Thyroid gland (tissue), 4 donors: ENCODE data around the gene FARS2. TPM values are rescaled to one million over a fixed set of nuclear protein-coding genes. Genes with fewer than 3 reads are reported as not detected.

Experiments used
- DNase-seq, 2 donors: peaks; one replicate each; pipeline ENCODE4 v3.0.0-alpha.2; 2019
- H3K27ac ChIP-seq, 3 donors: fragments of 200-600 bp; sonication (generic); 1 replicate in 2 of 3; 2 replicates in 1 of 3; pipeline ENCODE4 v1.5.1; 2016 to 2019; ENCODE audit warnings: mild to moderate bottlenecking in 1 of 3, moderate library complexity in 1 of 3
- H3K27me3 ChIP-seq: fragments of 200-600 bp; sonication (generic); one replicate; pipeline ENCODE4 v1.5.1; 2019
- H3K36me3 ChIP-seq, 2 donors: fragments of 200-600 bp; sonication (generic); one replicate each; pipeline ENCODE4 v1.5.1; 2016 to 2019
- H3K4me1 ChIP-seq, 2 donors: fragments of 200-600 bp; sonication (generic); one replicate each; pipeline ENCODE4 v1.5.1; 2017 to 2019
- H3K4me3 ChIP-seq, 3 donors: fragments of 200-600 bp; sonication (generic); replicated peaks in 1 of 3; 1 replicate in 2 of 3; 2 replicates in 1 of 3; pipeline ENCODE4 v1.5.1; 2016; ENCODE audit warnings: mild to moderate bottlenecking in 1 of 3
- H3K9me3 ChIP-seq: fragments of 200-600 bp; sonication (generic); one replicate; pipeline ENCODE4 v1.5.1; 2017
- POLR2A ChIP-seq, 2 donors: fragments of 450-650 bp; IDR thresholded peaks; one replicate each; pipeline ENCODE4 v1.6.1; 2017; ENCODE audit warnings: antibody characterized with exemption in 2 of 2, mild to moderate bottlenecking in 2 of 2, moderate library complexity in 1 of 2
- WGBS, 2 donors: methylation state at CpG; one replicate each; pipeline ENCODE4 v1.1.5; 2017; 5-methylcytosine and 5-hydroxymethylcytosine counted together
- intact Hi-C: fragments of 100-400 bp; cut with DNase I; formaldehyde crosslinking; loops from one replicate; pipeline ENCODE4 v1.15.1; 2023
- total RNA-seq, 4 donors: library from RNA; depleted of rRNA; stranded (reverse); fragments of >200 nt; gene quantifications; one replicate each; pipeline ENCODE4 v1.2.3, GENCODE V29; 2016
- TF ChIP-seq, protein P1 (sequence below), 6 experiments: fragments of 200-600 bp in 3 of 6; fragments of 450-650 bp in 3 of 6; sonication (generic) in 3 of 6; IDR thresholded peaks; one replicate each; pipeline ENCODE4 v1.5.1; 2016 to 2019; ENCODE audit warnings: antibody characterized with exemption in 6 of 6, mild to moderate bottlenecking in 2 of 6, inconsistent platforms in 1 of 6, moderate library complexity in 1 of 6

FARS2 gene
- total RNA-seq, 4 donors from 2014 or later, result 27.4 to 47.1 (median 34.2) TPM

GRCh38 chr6:5247201-5247600 is 14.1 kb upstream of the FARS2 start:
- 98 to 100% methylated on average over 2 of the region's 2 CpGs for WGBS, 2 donors
- Histone ChIP-seq H3K36me3 (no peaks in the 10 kb centered on the region), H3K4me1 (peaks cover 0 to 7% of the 10 kb centered on the region in 2 donors), H3K9me3 (no peaks in the 10 kb centered on the region), H3K27ac (no peak overlapping the region), H3K27me3 (no peaks in the 10 kb centered on the region), H3K4me3 (no peak overlapping the region)
- no peak for TF ChIP-seq POLR2A (IDR thresholded peaks at IDR 0.05)
- TF ChIP-seq, protein P1, sequence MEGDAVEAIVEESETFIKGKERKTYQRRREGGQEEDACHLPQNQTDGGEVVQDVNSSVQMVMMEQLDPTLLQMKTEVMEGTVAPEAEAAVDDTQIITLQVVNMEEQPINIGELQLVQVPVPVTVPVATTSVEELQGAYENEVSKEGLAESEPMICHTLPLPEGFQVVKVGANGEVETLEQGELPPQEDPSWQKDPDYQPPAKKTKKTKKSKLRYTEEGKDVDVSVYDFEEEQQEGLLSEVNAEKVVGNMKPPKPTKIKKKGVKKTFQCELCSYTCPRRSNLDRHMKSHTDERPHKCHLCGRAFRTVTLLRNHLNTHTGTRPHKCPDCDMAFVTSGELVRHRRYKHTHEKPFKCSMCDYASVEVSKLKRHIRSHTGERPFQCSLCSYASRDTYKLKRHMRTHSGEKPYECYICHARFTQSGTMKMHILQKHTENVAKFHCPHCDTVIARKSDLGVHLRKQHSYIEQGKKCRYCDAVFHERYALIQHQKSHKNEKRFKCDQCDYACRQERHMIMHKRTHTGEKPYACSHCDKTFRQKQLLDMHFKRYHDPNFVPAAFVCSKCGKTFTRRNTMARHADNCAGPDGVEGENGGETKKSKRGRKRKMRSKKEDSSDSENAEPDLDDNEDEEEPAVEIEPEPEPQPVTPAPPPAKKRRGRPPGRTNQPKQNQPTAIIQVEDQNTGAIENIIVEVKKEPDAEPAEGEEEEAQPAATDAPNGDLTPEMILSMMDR (IDR thresholded peaks at IDR 0.05), result no peak
- intact Hi-C loops, result no loop called here
- no peak for DNase-seq

- intact Hi-C loops, result no loop called here
These were observed 12.8 kb upstream of the FARS2 start for GRCh38 chr6:5248302-5249098.

DNA sequence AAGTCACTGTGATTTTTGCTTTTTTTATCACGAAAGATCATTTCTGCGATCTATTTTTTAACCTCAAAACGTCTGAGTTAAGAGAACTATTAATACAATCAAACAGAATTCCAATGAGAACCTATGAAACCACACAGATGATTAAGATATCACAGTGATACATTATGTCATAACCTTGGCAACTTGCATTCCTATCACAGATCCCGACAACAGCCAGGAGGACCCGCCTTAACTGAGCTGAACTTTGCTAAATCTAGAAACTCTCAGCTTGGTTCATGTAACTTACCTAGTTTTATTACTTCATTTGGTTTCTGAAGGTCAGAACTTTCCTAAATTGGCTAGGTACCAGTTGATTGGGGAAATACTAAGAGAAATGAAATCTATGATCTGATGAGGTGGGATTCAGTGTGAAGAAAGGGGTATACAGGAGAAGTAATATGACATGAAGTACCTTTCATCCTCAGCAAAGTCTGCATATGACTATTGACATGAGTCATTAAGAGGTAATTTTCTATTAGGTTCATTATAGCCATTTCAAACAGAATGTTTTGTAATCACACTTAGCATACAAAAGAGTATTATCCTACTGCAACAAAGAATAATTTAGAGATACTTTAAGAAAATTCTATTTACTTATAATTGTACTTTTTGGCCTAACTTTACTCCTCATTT is 11.7 kb upstream of the FARS2 start:
- intact Hi-C loops, result no loop called here
- Histone ChIP-seq H3K27me3 (no peaks in the 10 kb centered on the region), H3K27ac (no peak overlapping the region), H3K9me3 (no peaks in the 10 kb centered on the region), H3K4me3 (no peak overlapping the region), H3K36me3 (no peaks in the 10 kb centered on the region), H3K4me1 (peaks cover 0 to 7% of the 10 kb centered on the region in 2 donors)
- TF ChIP-seq, protein P1 (IDR thresholded peaks at IDR 0.05), result no peak
- TF ChIP-seq POLR2A (IDR thresholded peaks at IDR 0.05), result no peak
- DNase-seq, result no peak
- WGBS, 2 donors, result 84 to 89% methylated on average over 5 of the region's 5 CpGs

More at GRCh38 chr6:5248302-5249098, 12.8 kb upstream of the FARS2 start:
- no peaks in the 10 kb centered on the region for H3K36me3 ChIP-seq
- H3K27me3 ChIP-seq, result no peaks in the 10 kb centered on the region
- no peak overlapping the region for H3K27ac ChIP-seq
- peaks cover 0 to 7% of the 10 kb centered on the region in 2 donors for H3K4me1 ChIP-seq
- 85 to 91% methylated on average over 9 of the region's 9 CpGs for whole genome bisulfite sequencing, 2 donors
- TF ChIP-seq POLR2A (IDR thresholded peaks at IDR 0.05), result no peak
- TF ChIP-seq, protein P1 (IDR thresholded peaks at IDR 0.05), result no peak
- no peaks in the 10 kb centered on the region for H3K9me3 ChIP-seq
- no peak for DNase-seq
- H3K4me3 ChIP-seq, result no peak overlapping the region

DNA sequence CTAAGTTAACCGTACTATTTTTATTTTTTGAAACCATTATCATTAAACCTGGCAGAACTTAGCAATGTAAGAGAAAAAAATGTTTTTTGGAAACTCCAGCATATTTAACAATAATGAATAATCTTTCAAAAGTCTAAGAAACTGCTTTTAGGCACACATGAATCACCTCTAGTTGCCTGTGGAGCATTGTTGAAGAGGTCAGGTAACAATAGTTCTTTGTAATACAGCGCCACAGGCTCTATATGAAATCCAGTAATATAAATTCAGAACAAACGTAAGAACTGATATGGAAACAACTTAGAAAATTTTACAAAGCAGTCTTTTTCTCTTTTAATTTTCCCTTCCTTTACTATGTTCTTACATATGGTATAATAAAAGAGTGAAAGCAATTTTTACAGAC is 10.9 kb upstream of the FARS2 start:
- 95 to 97% methylated on average over 3 of the region's 3 CpGs for WGBS, 2 donors

More for the DNA sequence above, 10.9 kb upstream of the FARS2 start:
- intact Hi-C loops, result no loop called here
- Histone ChIP-seq H3K27me3 (no peaks in the 10 kb centered on the region), H3K4me1 (peaks cover 0 to 7% of the 10 kb centered on the region in 2 donors), H3K27ac (no peak overlapping the region), H3K9me3 (no peaks in the 10 kb centered on the region), H3K4me3 (no peak overlapping the region), H3K36me3 (no peaks in the 10 kb centered on the region)
- DNase-seq, result no peak
- TF ChIP-seq, protein P1 (IDR thresholded peaks at IDR 0.05), result no peak
- TF ChIP-seq POLR2A (IDR thresholded peaks at IDR 0.05), result no peak
